Glutamatergic neuron (in vitro differentiated cells): ENCODE measurements around the gene THBS2. TPM values are rescaled to one million over a fixed set of nuclear protein-coding genes. Genes with fewer than 3 reads are reported as not detected.

Source experiments
- DNase-seq: peaks from one replicate; pipeline ENCODE4 v3.0.0; 2022
- H3K27ac Mint-ChIP-seq: one replicate; pipeline ENCODE4 v1.8.0; 2020; ENCODE audit warnings: mild to moderate bottlenecking, mixed read lengths, inconsistent platforms; ENCODE audit not compliant: unreplicated experiment
- H3K27me3 Mint-ChIP-seq: one replicate; pipeline ENCODE4 v1.8.0; 2020; ENCODE audit warnings: mild to moderate bottlenecking, moderate library complexity, mixed read lengths, inconsistent platforms; ENCODE audit not compliant: unreplicated experiment
- H3K36me3 Mint-ChIP-seq: one replicate; pipeline ENCODE4 v1.8.0; 2020; ENCODE audit warnings: mild to moderate bottlenecking, mixed read lengths, inconsistent platforms; ENCODE audit not compliant: unreplicated experiment
- H3K4me1 Mint-ChIP-seq: one replicate; pipeline ENCODE4 v1.8.0; 2020; ENCODE audit warnings: mild to moderate bottlenecking, low read depth, mixed read lengths, inconsistent platforms; ENCODE audit not compliant: unreplicated experiment
- H3K4me3 Mint-ChIP-seq: one replicate; pipeline ENCODE4 v1.8.0; 2020; ENCODE audit warnings: mild to moderate bottlenecking, mixed read lengths, inconsistent platforms; ENCODE audit not compliant: unreplicated experiment
- H3K9me3 Mint-ChIP-seq: one replicate; pipeline ENCODE4 v1.8.0; 2020; ENCODE audit warnings: mild to moderate bottlenecking, moderate library complexity, mixed read lengths, inconsistent platforms; ENCODE audit not compliant: unreplicated experiment
- CTCF ChIP-seq: fragments of 200-600 bp; sonication (generic); IDR thresholded peaks from one replicate; pipeline ENCODE4 v1.5.0; 2021; ENCODE audit not compliant: partially characterized antibody, unreplicated experiment
- total RNA-seq: library from RNA; stranded (reverse); fragmentation: NEBNext Ultra II Directional; extraction: Animal tissue kit (Norgen Biotek cat#: 25700); gene quantifications from one replicate; pipeline ENCODE4 v1.2.1, GENCODE V29; 2021; ENCODE audit not compliant: unreplicated experiment

THBS2 gene
- total RNA-seq, 1 donor from 2014 or later: 3.1 TPM

- no peak for DNase-seq
- H3K27ac Mint-ChIP-seq: no peak overlapping the region
- no peaks in the 10 kb centered on the region for H3K9me3 Mint-ChIP-seq
- no peaks in the 10 kb centered on the region for H3K36me3 Mint-ChIP-seq
- TF ChIP-seq CTCF: no peak
- no peaks in the 10 kb centered on the region for H3K4me1 Mint-ChIP-seq
- H3K27me3 Mint-ChIP-seq: peaks cover 2% of the 10 kb centered on the region
- H3K4me3 Mint-ChIP-seq: no peak overlapping the region
Observed at GRCh38 chr6:169286961-169287360, 33.3 kb upstream of the THBS2 start.

GRCh38 chr6:169285165-169285564 is 31.5 kb upstream of the THBS2 start:
- no peak for DNase-seq

GRCh38 chr6:169283924-169284323 is 30.3 kb upstream of the THBS2 start:
- H3K36me3 Mint-ChIP-seq: no peaks in the 10 kb centered on the region
- H3K9me3 Mint-ChIP-seq: no peaks in the 10 kb centered on the region
- no peaks in the 10 kb centered on the region for H3K4me1 Mint-ChIP-seq
- H3K4me3 Mint-ChIP-seq: no peak overlapping the region
- H3K27ac Mint-ChIP-seq: no peak overlapping the region
- no peak for TF ChIP-seq CTCF
- H3K27me3 Mint-ChIP-seq: no peaks in the 10 kb centered on the region
- no peak for DNase-seq

More at GRCh38 chr6:169285165-169285564, 31.5 kb upstream of the THBS2 start:
- H3K4me3 Mint-ChIP-seq: no peak overlapping the region
- no peak for TF ChIP-seq CTCF
- no peak overlapping the region for H3K27ac Mint-ChIP-seq
- no peaks in the 10 kb centered on the region for H3K36me3 Mint-ChIP-seq
- H3K9me3 Mint-ChIP-seq: no peaks in the 10 kb centered on the region
- H3K4me1 Mint-ChIP-seq: no peaks in the 10 kb centered on the region
- H3K27me3 Mint-ChIP-seq: no peaks in the 10 kb centered on the region

GRCh38 chr6:169282043-169282442 is 28.4 kb upstream of the THBS2 start:
- no peaks in the 10 kb centered on the region for H3K36me3 Mint-ChIP-seq
- no peaks in the 10 kb centered on the region for H3K4me1 Mint-ChIP-seq

GRCh38 chr6:169277619-169278018 is 24.0 kb upstream of the THBS2 start:
- peaks cover 4% of the 10 kb centered on the region for H3K9me3 Mint-ChIP-seq
- H3K27me3 Mint-ChIP-seq: no peaks in the 10 kb centered on the region
- no peak overlapping the region for H3K27ac Mint-ChIP-seq
- H3K4me1 Mint-ChIP-seq: no peaks in the 10 kb centered on the region
- TF ChIP-seq CTCF: no peak
- DNase-seq: no peak
- no peaks in the 10 kb centered on the region for H3K36me3 Mint-ChIP-seq
- no peak overlapping the region for H3K4me3 Mint-ChIP-seq

More at GRCh38 chr6:169282043-169282442, 28.4 kb upstream of the THBS2 start:
- DNase-seq: no peak
- Mint-ChIP-seq H3K27ac (no peak overlapping the region), H3K4me3 (no peak overlapping the region), H3K9me3 (no peaks in the 10 kb centered on the region), H3K27me3 (no peaks in the 10 kb centered on the region)
- TF ChIP-seq CTCF: no peak
